Dendritic cell treated with granulocyte-macrophage colony-stimulating factor and Interleukin-4, amounts not matched to agents 40 ng/mL and 50 ng/mL, for 4 days (primary cell): ENCODE measurements around the gene PLEKHM3.

Experiments used
- H3K27ac Mint-ChIP-seq: one replicate; pipeline ENCODE4 v1.8.0; 2022; ENCODE audit warnings: mild to moderate bottlenecking, mixed read lengths
- H3K27me3 Mint-ChIP-seq: one replicate; pipeline ENCODE4 v1.8.0; 2022; ENCODE audit warnings: mild to moderate bottlenecking, mixed read lengths
- H3K36me3 Mint-ChIP-seq: one replicate; pipeline ENCODE4 v1.8.0; 2022; ENCODE audit warnings: low read depth, mixed read lengths
- H3K4me1 Mint-ChIP-seq: one replicate; pipeline ENCODE4 v1.8.0; 2022; ENCODE audit warnings: low read depth, mixed read lengths
- H3K4me3 Mint-ChIP-seq: one replicate; pipeline ENCODE4 v1.8.0; 2022; ENCODE audit warnings: mild to moderate bottlenecking, moderate library complexity, mixed read lengths
- H3K9me3 Mint-ChIP-seq: one replicate; pipeline ENCODE4 v1.8.0; 2022; ENCODE audit warnings: mixed read lengths
- intact Hi-C: fragments of 100-400 bp; cut with micrococcal nuclease; formaldehyde crosslinking; loops from one replicate; pipeline ENCODE4 v1.15.0; 2022

Gene PLEKHM3

DNA sequence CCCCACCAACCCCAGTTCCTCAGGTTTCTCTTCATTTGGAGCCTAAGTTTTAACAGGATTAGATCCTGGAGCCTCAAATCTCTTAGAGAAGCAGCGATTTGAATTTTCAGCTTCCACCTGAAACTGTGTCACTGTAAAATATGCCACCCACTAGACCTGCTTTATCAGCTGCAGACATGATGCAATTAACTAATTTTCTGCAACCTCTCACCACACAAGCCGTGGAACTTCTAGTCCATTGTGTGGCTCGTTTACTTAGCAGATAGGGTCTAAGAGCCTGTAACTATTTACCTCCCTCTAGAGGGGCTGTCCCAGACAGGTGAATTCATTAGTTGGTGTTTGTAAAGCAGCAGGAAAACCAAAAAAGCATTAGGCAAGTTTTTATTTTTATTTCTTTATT is 224.1 kb downstream of the PLEKHM3 start:
- Mint-ChIP-seq H3K27me3 (peaks cover 1% of the 10 kb centered on the region), H3K27ac (no peak overlapping the region), H3K4me1 (no peaks in the 10 kb centered on the region), H3K36me3 (no peaks in the 10 kb centered on the region), H3K9me3 (no peaks in the 10 kb centered on the region), H3K4me3 (no peak overlapping the region)
- intact Hi-C loops = no loop called here

DNA sequence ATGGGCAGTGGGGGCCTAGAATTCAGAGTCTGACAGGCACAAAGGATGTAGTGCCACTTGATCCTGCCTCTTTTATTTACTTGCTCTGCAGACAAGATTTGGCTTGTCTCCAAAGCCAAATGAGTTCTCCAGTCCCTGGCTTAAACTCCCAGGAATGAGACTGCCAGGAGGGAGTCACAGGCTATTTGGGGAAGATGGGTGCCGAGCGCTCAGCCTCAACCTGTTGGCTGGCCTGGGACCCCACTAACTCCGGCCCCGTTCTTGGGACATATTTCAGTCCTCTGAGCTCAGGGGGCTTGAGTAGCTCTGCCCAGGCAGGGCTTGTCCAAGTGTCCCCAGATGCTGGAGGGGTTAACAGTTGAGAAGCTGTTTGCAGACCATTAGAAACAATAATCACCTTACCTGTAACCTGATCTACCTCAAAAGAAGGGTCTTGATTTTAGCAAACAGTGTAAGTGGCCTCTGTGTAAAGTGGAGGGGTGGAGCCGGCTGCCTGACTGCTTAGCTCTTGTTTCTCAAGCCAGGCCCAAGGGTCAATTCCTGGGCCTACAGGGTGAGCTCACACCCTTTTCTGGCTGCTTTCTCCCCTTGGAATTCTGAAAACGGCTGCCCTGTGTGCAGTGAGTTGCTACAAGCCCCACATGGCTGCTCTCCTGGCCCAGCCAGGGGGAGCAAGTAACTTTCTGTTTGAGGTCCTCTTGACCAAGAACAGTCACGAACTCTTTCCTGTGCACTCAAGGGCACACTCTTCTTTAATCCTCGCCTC is 228.6 kb downstream of the PLEKHM3 start:
- no peak overlapping the region for H3K27ac Mint-ChIP-seq
- H3K36me3 Mint-ChIP-seq = no peaks in the 10 kb centered on the region
- H3K4me3 Mint-ChIP-seq = no peak overlapping the region
- H3K9me3 Mint-ChIP-seq = no peaks in the 10 kb centered on the region
- peaks cover 30% of the 10 kb centered on the region for H3K4me1 Mint-ChIP-seq
- H3K27me3 Mint-ChIP-seq = peaks cover under 1% of the 10 kb centered on the region
- intact Hi-C loops = no loop called here

DNA sequence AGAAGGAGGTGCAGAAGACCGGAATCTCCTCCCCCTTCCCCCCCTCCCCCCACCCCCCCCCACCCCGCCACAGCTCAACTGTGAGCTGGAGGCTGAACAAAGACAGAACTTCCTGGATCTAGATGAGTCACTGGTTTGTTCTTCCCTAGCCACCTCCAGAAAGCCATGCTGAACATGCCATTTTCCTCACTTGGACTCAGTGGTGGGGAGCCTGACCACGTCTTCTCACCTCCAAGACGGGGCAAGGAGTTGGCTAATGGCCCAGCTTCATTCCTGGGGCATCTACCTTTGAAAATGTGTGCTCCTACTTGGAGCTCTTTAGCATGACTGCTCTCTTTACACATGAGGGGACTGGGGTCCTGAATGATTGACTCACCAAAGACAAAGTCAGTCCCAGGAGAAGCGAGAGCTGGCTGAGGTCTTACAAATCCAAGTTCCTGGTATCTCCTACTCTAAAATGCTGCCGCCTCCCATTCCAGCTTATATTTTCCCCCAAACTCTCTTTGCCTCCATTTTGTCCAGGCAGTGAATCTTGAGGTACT is 233.0 kb downstream of the PLEKHM3 start:
- Mint-ChIP-seq H3K27me3 (no peaks in the 10 kb centered on the region), H3K4me3 (no peak overlapping the region)
- intact Hi-C loops = no loop called here

DNA sequence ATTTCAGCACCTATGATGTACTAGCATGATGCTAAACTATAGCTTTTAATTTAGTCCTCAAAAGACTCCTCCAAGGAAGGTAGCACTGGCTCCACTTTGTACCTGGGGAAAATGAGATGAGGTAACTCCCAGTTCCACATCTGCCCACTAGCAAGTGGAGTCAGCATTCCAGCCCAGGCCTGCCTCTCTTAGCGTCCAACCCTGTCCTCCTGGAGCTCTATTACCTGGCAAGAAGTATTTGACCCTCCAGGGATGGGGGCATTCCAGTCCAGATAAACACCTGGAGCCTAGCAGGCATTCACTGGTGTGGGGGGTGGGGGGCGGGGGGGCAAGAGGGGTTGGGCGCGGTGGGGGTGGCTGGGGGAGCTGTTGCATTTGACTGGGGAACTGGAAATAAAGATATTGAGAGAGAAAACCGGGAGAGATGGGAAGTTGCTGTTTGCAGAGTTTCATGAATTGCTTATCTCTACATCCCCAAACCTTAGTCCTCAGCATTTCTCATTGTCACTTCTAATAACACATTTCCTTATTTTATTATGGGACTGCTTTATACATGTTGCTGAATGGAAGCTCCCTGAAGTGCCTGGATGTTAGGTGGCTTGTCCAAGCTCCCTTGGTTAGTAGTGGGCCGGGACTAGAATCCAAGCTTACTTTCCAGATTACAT is 233.6 kb downstream of the PLEKHM3 start:
- peak overlapping the region; percentile 85 for H3K27ac Mint-ChIP-seq

More for the DNA sequence above, 233.0 kb downstream of the PLEKHM3 start:
- peaks cover 55% of the 10 kb centered on the region for H3K4me1 Mint-ChIP-seq
- H3K27ac Mint-ChIP-seq = peak overlapping the region; percentile 85
- no peaks in the 10 kb centered on the region for H3K9me3 Mint-ChIP-seq
- H3K36me3 Mint-ChIP-seq = no peaks in the 10 kb centered on the region

DNA sequence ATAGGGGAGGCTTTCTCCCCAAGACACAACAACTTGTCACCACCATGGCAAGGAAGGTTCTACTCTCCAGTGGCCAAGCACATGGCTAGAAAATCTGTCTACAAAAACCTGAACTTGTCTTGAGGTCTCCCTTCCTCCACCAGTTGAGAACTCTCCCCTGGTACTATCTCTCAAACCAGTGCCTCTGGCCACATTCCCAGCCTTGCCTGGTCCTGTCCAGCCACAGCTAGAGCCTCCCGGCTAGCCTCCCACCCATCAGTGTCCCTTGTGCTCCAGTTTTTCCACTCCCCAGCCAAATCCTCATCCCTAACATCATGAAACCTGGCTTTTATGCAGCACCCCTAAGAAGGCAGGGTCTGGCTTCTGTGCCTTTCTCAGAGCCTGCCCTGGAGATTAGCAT is 234.4 kb downstream of the PLEKHM3 start:
- no peaks in the 10 kb centered on the region for H3K36me3 Mint-ChIP-seq
- intact Hi-C loops = no loop called here
- H3K4me1 Mint-ChIP-seq = peaks cover 67% of the 10 kb centered on the region
- no peaks in the 10 kb centered on the region for H3K27me3 Mint-ChIP-seq
- H3K4me3 Mint-ChIP-seq = no peak overlapping the region
- peak overlapping the region; percentile 85 for H3K27ac Mint-ChIP-seq
- no peaks in the 10 kb centered on the region for H3K9me3 Mint-ChIP-seq

More for the DNA sequence above, 233.6 kb downstream of the PLEKHM3 start:
- H3K4me3 Mint-ChIP-seq = no peak overlapping the region
- H3K36me3 Mint-ChIP-seq = no peaks in the 10 kb centered on the region
- peaks cover 61% of the 10 kb centered on the region for H3K4me1 Mint-ChIP-seq
- H3K27me3 Mint-ChIP-seq = no peaks in the 10 kb centered on the region
- intact Hi-C loops = no loop called here
- H3K9me3 Mint-ChIP-seq = no peaks in the 10 kb centered on the region

DNA sequence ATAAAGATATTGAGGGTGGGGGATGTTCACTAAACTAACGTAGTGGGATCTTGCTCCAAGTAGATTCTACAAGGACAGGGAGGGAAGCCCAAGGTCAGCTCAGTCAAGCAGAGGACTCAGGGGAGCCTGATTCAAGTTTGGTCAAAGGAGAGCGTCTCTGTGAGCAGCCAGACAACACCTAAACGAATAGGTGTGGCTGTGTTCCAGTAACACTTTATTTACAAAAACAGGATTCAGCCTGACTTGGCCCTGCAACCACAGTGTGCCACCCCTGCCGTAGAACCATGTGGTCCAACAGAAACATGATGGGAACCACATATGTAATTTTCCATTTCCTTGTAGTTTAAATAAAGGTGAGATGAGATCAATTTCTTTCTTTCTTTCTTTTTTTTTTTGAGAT is 237.5 kb downstream of the PLEKHM3 start:
- H3K27ac Mint-ChIP-seq = peak overlapping the region; percentile 71
- no peaks in the 10 kb centered on the region for H3K36me3 Mint-ChIP-seq
- H3K4me1 Mint-ChIP-seq = peaks cover 57% of the 10 kb centered on the region
- no peaks in the 10 kb centered on the region for H3K27me3 Mint-ChIP-seq
- no peak overlapping the region for H3K4me3 Mint-ChIP-seq
- H3K9me3 Mint-ChIP-seq = no peaks in the 10 kb centered on the region
- intact Hi-C loops = no loop called here

DNA sequence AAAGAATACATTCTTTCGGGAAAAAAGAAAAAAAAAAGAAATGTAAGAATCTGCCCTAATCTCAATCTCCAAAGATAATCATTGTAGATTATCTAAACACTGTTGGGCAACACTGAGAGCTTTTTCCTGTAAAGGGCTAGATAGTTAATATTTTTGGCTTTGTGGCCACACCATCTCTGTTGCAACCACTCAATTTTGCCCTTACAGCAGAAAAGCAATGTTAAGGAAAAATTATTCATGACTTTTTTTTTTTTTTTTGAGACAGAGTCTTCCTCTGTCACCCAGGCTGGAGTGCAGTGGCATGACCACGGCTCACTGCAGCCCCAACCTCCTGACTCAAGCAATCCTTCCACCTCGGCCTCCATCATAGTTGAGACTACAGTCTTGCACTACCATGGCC is 238.3 kb downstream of the PLEKHM3 start:
- intact Hi-C loops = no loop called here
- Mint-ChIP-seq H3K27ac (peak overlapping the region; percentile 71), H3K9me3 (no peaks in the 10 kb centered on the region), H3K27me3 (no peaks in the 10 kb centered on the region), H3K36me3 (no peaks in the 10 kb centered on the region), H3K4me1 (peaks cover 50% of the 10 kb centered on the region), H3K4me3 (no peak overlapping the region)

DNA sequence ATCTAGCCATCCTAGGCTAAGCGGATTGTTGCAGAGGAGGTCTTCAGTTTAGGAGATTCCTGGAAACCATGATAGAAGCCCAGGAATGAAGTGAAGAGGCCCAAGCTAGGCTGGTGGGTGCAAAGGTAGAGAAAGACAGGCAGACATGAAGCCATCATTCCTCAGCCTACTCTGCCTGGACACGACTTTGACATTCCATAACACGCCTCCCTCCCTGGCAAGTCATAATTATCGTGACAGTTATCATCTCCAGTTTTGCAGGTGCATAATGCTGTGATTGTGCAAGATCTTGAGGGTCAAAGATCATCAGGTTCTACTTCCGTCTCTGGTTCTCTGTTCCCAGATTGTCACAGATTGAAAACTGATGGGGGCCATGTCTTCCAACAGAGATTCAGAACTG is 240.4 kb downstream of the PLEKHM3 start:
- no peaks in the 10 kb centered on the region for H3K9me3 Mint-ChIP-seq
- intact Hi-C loops = no loop called here
- no peak overlapping the region for H3K4me3 Mint-ChIP-seq
- no peak overlapping the region for H3K27ac Mint-ChIP-seq
- H3K36me3 Mint-ChIP-seq = no peaks in the 10 kb centered on the region
- no peaks in the 10 kb centered on the region for H3K27me3 Mint-ChIP-seq
- H3K4me1 Mint-ChIP-seq = peaks cover 33% of the 10 kb centered on the region

DNA sequence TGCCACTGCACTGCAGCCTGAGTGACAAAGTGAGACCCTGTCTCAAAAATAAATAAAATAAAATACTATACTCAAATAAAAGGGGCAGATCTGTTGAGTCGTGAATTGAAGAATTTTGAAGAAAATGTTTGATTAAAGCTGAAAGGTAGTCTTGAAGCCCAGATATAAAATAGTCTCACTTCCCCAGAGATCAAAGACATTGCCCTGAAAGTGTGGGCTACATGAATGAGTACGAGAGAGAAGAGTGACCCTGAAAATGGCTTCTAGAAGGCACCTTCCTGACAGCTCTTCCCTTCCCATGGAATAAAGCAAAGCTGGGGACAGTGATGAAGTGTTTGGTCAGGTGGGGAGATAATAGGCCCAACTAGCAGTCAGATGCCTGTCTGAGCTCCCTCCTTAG is 241.8 kb downstream of the PLEKHM3 start:
- no peaks in the 10 kb centered on the region for H3K9me3 Mint-ChIP-seq
- intact Hi-C loops = no loop called here
- no peak overlapping the region for H3K27ac Mint-ChIP-seq
- peaks cover 1% of the 10 kb centered on the region for H3K27me3 Mint-ChIP-seq
- H3K4me3 Mint-ChIP-seq = no peak overlapping the region
- peaks cover 33% of the 10 kb centered on the region for H3K4me1 Mint-ChIP-seq
- no peaks in the 10 kb centered on the region for H3K36me3 Mint-ChIP-seq

DNA sequence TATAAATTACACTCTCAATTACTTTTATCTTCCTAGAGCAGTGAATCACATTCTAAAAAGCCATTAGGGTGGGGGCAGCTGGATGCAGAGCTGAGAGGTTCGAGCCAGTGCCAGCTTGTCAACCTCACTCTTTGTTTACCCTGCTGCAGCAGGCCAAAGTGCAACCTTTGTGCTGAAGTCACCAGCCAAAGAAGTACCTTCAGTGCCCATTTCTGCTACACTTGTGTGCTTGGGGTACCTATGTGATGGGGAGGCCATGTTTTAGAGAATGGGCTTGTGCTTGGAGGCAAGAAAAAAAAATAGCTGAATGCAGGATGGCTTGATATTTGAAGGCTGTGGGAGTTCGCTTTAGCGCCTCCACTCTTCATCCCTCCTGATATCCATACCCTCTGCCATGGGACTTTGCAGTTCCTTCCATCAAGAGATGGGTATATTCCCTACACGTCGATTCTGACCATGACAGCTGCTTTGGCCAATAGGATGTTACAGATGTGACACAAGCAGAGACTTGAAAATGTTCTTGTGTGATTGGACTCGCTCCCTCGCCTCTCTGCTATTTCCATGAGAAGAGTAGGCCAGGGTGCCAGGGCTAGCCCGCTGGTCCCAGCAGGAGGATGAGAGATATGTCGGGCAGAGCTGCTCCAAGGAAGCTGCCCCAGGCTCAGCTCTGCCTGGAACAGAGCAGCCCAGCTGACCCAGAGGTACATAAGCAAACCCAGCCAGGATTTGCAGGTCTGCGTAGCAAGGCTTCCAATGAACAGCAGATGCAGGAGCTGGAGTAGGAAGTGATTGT is 242.9 kb downstream of the PLEKHM3 start:
- no peaks in the 10 kb centered on the region for H3K9me3 Mint-ChIP-seq
- peaks cover 26% of the 10 kb centered on the region for H3K4me1 Mint-ChIP-seq
- peaks cover 1% of the 10 kb centered on the region for H3K27me3 Mint-ChIP-seq
- intact Hi-C loops = no loop called here
- H3K36me3 Mint-ChIP-seq = no peaks in the 10 kb centered on the region
- H3K4me3 Mint-ChIP-seq = no peak overlapping the region
- H3K27ac Mint-ChIP-seq = no peak overlapping the region

DNA sequence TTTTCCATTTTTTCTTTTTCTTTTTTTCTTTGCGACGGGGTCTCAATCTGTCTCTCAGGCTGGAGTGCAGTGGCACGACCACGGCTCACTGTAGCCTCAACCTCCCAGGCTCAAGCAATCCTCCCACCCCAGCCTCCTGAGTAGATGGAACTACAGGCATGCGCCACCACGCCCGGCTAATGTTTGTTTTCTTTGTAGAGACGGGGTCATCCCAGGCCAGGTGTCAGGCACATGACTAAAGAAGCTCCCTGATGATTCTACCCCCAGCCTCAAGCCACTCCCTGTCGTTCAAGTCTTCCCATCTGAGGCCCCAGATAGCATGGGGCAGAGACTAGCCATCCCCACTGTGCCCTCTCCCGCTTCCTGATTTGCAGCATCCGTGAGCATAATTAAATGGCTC is 245.8 kb downstream of the PLEKHM3 start:
- Mint-ChIP-seq H3K9me3 (no peaks in the 10 kb centered on the region), H3K27ac (no peak overlapping the region), H3K4me3 (no peak overlapping the region), H3K36me3 (no peaks in the 10 kb centered on the region), H3K27me3 (peaks cover 1% of the 10 kb centered on the region), H3K4me1 (peaks cover 3% of the 10 kb centered on the region)
- intact Hi-C loops = no loop called here

DNA sequence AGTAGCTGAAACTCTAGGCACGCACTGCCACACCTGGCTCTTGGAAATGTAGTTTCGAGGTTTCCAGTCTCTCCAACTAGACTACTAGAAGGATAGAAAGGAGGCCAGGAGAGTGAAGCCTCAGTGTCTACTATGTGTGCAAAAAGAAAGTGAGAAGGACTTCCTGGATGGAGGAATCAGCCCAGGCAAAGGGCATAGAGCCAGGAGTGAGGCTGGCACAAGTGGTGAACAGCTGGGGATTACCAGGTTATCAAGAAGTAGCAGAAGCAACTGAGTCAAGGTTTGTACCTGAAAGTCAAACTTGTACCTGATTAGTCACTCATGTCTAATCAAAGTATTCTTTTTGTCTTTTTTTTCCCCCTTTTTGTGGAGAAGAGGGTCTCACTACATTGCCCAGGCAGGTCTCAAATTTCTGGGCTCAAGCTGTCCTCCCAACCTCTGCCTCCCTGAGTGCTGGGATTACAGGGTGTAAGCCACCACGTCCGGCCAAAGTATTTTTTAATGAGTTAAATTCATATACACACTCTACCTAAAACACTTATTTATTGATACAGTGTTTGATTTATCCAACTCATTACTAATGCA is 246.9 kb downstream of the PLEKHM3 start:
- Mint-ChIP-seq H3K4me3 (no peak overlapping the region), H3K4me1 (no peaks in the 10 kb centered on the region), H3K36me3 (no peaks in the 10 kb centered on the region), H3K27me3 (peaks cover 1% of the 10 kb centered on the region), H3K9me3 (no peaks in the 10 kb centered on the region), H3K27ac (no peak overlapping the region)
- intact Hi-C loops = no loop called here

DNA sequence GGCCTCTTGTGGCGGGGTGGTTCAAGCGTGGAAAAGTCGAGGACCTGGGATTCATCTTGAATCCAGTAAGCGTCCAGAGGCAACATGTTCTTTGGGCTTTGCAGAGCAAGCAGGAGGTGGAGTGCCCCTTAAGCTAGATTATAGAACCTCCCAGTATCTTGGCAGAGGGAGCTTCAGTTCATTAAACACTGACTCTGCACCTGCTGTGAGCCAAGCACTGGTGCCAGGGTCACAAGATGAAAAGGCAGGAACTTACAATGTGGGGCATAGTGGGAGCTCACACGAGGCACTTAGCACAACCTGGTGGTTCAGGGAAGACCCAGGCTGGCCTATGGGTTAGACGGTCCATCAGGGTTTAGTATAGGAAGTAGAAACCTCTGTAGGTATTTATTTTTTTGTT is 248.2 kb downstream of the PLEKHM3 start:
- Mint-ChIP-seq H3K36me3 (no peaks in the 10 kb centered on the region), H3K27ac (no peak overlapping the region), H3K27me3 (peaks cover 1% of the 10 kb centered on the region), H3K4me3 (no peak overlapping the region), H3K9me3 (no peaks in the 10 kb centered on the region), H3K4me1 (no peaks in the 10 kb centered on the region)
- intact Hi-C loops = no loop called here

DNA sequence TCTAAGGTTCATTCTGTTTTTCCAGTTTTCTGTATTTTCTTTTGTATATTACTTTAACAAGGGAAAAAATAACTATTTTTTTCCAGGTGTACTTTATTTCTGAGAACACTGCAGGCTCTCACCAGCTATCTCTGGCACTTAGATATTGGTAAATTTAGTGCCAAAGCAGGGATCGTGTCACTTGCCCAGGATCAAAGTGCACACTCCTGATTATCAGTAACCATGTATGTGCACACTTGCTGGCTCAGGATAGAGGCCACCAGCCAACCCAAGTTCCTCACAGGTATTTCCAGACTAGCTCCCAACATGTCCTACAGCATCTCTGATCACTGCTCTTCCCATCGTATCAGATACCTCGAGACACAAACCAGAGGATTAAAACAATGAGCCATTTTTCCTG is 249.9 kb downstream of the PLEKHM3 start:
- Mint-ChIP-seq H3K27ac (no peak overlapping the region), H3K4me1 (peaks cover 10% of the 10 kb centered on the region), H3K9me3 (no peaks in the 10 kb centered on the region), H3K27me3 (peaks cover 9% of the 10 kb centered on the region), H3K4me3 (no peak overlapping the region), H3K36me3 (no peaks in the 10 kb centered on the region)
- intact Hi-C loops = no loop called here
